IMR-90 (cell line): ENCODE measurements around the gene ZNF213. TPM values are rescaled to one million over a fixed set of nuclear protein-coding genes. Genes with fewer than 3 reads are reported as not detected.
A peak's percentile ranks its signal among the peaks of the same experiment; 100 is the strongest.

Experiments
- ATAC-seq: fragments of 200-7000 bp; cut with Tn5 transposase; 2 replicates; pipeline ENCODE4 v1.9.1; 2020; ENCODE audit warnings: low read depth, mild to moderate bottlenecking, moderate library complexity
- BruUV-seq: library from RNA; stranded (reverse); fragments of 400-500 nt; replicated peaks from 2 replicates; lab custom pipeline; 2021; lab: Mats Ljungman, UMichigan
- CTCF ChIA-PET: fragments of 300-600 bp; formaldehyde crosslinking; extraction: SDS; loops from one replicate; lab custom pipeline; 2021; ENCODE audit warnings: antibody characterized with exemption; lab: Yijun Ruan, JAX
- POLR2A ChIA-PET: fragments of 300-600 bp; sonication (Branson Sonifier 250); formaldehyde crosslinking; loops from one replicate; lab custom pipeline; 2022; ENCODE audit warnings: antibody characterized with exemption; ENCODE audit not compliant: unreplicated experiment; lab: Charles Lee
- DNase-seq: peaks from one replicate; pipeline ENCODE4 v3.0.0; 2013
- H2AFZ ChIP-seq: replicated peaks from 2 replicates; pipeline ENCODE3; 2013; ENCODE audit warnings: low read length, mild to moderate bottlenecking; ENCODE audit not compliant: poor library complexity
- H2AK5ac ChIP-seq: 2 replicates; pipeline ENCODE4 v1.6.1; 2013; ENCODE audit warnings: low read depth, low read length, inconsistent platforms
- H2AK9ac ChIP-seq: replicated peaks from 2 replicates; pipeline ENCODE3; 2013; ENCODE audit warnings: mild to moderate bottlenecking, low read depth, low read length, moderate library complexity; ENCODE audit not compliant: poor library complexity
- H2BK120ac ChIP-seq: 2 replicates; pipeline ENCODE4 v1.6.1; 2013; ENCODE audit warnings: low read depth, low read length, inconsistent platforms
- H2BK15ac ChIP-seq: 3 replicates; pipeline ENCODE4 v1.6.1; 2013; ENCODE audit warnings: low read depth, low read length, inconsistent platforms
- H2BK20ac ChIP-seq: 2 replicates; pipeline ENCODE4 v1.6.1; 2013; ENCODE audit warnings: low read depth, mild to moderate bottlenecking, inconsistent platforms, low read length, moderate library complexity
- H2BK5ac ChIP-seq: 2 replicates; pipeline ENCODE4 v1.6.1; 2013; ENCODE audit warnings: mild to moderate bottlenecking, low read depth, low read length, inconsistent platforms; ENCODE audit not compliant: poor library complexity, severe bottlenecking
- H3K14ac ChIP-seq: replicated peaks from 2 replicates; pipeline ENCODE4 v1.6.1; 2013; ENCODE audit warnings: low read depth, low read length, inconsistent platforms
- H3K18ac ChIP-seq: 2 replicates; pipeline ENCODE4 v1.6.1; 2013; ENCODE audit warnings: low read depth, low read length, control low read depth
- H3K23ac ChIP-seq: 2 replicates; pipeline ENCODE4 v1.6.1; 2013; ENCODE audit warnings: low read depth, low read length, inconsistent platforms
- H3K27ac ChIP-seq: 2 replicates; pipeline ENCODE4 v1.5.1; 2013; ENCODE audit warnings: mild to moderate bottlenecking, control low read depth, low read length; ENCODE audit not compliant: insufficient read depth
- H3K27me3 ChIP-seq: 2 replicates; pipeline ENCODE4 v1.6.1; 2013; ENCODE audit warnings: low read length; ENCODE audit not compliant: control insufficient read depth, insufficient read depth
- H3K36me3 ChIP-seq: 2 replicates; pipeline ENCODE4 v1.6.1; 2013; ENCODE audit warnings: low read length, mixed read lengths; ENCODE audit not compliant: control insufficient read depth, insufficient read depth
- H3K4ac ChIP-seq: 2 replicates; pipeline ENCODE4 v1.6.1; 2013; ENCODE audit warnings: low read depth, low read length, inconsistent platforms
- H3K4me1 ChIP-seq: 2 replicates; pipeline ENCODE4 v1.6.1; 2013; ENCODE audit warnings: low read length, mixed read lengths; ENCODE audit not compliant: control insufficient read depth, insufficient read depth
- H3K4me2 ChIP-seq: 2 replicates; pipeline ENCODE4 v1.6.1; 2013; ENCODE audit warnings: low read depth, mild to moderate bottlenecking, control low read depth, low read length, moderate library complexity
- H3K4me3 ChIP-seq: 2 replicates; pipeline ENCODE4 v1.5.1; 2013; ENCODE audit warnings: low read depth, mild to moderate bottlenecking, control low read depth, low read length, moderate library complexity; ENCODE audit not compliant: insufficient read depth
- H3K56ac ChIP-seq: 2 replicates; pipeline ENCODE4 v1.6.1; 2013; ENCODE audit warnings: low read length, inconsistent platforms; ENCODE audit not compliant: insufficient read depth; ENCODE audit errors: extremely low read depth
- H3K79me1 ChIP-seq, 2 experiments: 2 replicates each; pipeline ENCODE4 v1.6.1; 2013; ENCODE audit warnings: low read length in 2 of 2, inconsistent platforms in 1 of 2, low read depth in 1 of 2
- H3K9ac ChIP-seq: 2 replicates; pipeline ENCODE4 v1.6.1; 2013; ENCODE audit warnings: low read depth, low read length, control low read depth
- H3K9me1 ChIP-seq: 2 replicates; pipeline ENCODE4 v1.6.1; 2013; ENCODE audit warnings: low read length, inconsistent platforms; ENCODE audit not compliant: insufficient read depth
- H3K9me3 ChIP-seq: 2 replicates; pipeline ENCODE4 v1.6.1; 2013; ENCODE audit warnings: low read length; ENCODE audit not compliant: control insufficient read depth, insufficient read depth
- H4K20me1 ChIP-seq: 2 replicates; pipeline ENCODE4 v1.6.1; 2013; ENCODE audit warnings: low read length, inconsistent platforms; ENCODE audit not compliant: insufficient read depth
- H4K5ac ChIP-seq: 2 replicates; pipeline ENCODE4 v1.6.1; 2013; ENCODE audit warnings: mild to moderate bottlenecking, low read depth, low read length, control low read depth
- H4K8ac ChIP-seq, 2 experiments: 2 replicates each; pipeline ENCODE4 v1.6.1; 2013; ENCODE audit warnings: low read depth in 2 of 2, low read length in 2 of 2, control low read depth in 1 of 2, inconsistent platforms in 1 of 2
- H4K91ac ChIP-seq: 2 replicates; pipeline ENCODE4 v1.6.1; 2013; ENCODE audit warnings: low read depth, low read length, inconsistent platforms; ENCODE audit not compliant: insufficient read depth
- CHD1 ChIP-seq: IDR thresholded peaks from 2 replicates; pipeline ENCODE4 v1.6.1; 2012; ENCODE audit warnings: low read depth, low read length, improper control_type of control experiment
- ELK1 ChIP-seq: fragments of 150-350 bp; IDR thresholded peaks from 2 replicates; pipeline ENCODE4 v1.6.1; 2016; ENCODE audit warnings: low read depth, mild to moderate bottlenecking, low read length, moderate library complexity, borderline replicate concordance
- MXI1 ChIP-seq: IDR thresholded peaks from 2 replicates; pipeline ENCODE4 v1.6.1; 2012; ENCODE audit warnings: low read depth, mild to moderate bottlenecking, low read length, moderate library complexity, borderline replicate concordance
- POLR2A ChIP-seq: IDR thresholded peaks from 2 replicates; pipeline ENCODE4 v1.6.1; 2012; ENCODE audit warnings: mild to moderate bottlenecking, low read depth, low read length
- RAD21 ChIP-seq: IDR thresholded peaks from 2 replicates; pipeline ENCODE4 v1.6.1; 2012; ENCODE audit warnings: low read length, improper control_type of control experiment
- RCOR1 ChIP-seq: IDR thresholded peaks from 2 replicates; pipeline ENCODE4 v1.6.1; 2012; ENCODE audit warnings: mild to moderate bottlenecking, low read length, improper control_type of control experiment; ENCODE audit not compliant: insufficient replicate concordance
- RFX5 ChIP-seq: IDR thresholded peaks from 2 replicates; pipeline ENCODE4 v1.8.0; 2012; ENCODE audit warnings: low read depth, mild to moderate bottlenecking, low read length, moderate library complexity
- SMC3 ChIP-seq: fragments of 150-350 bp; IDR thresholded peaks from 2 replicates; pipeline ENCODE4 v1.6.1; 2016; ENCODE audit warnings: low read depth, mild to moderate bottlenecking, antibody characterized with exemption, low read length, moderate library complexity
- USF2 ChIP-seq: fragments of 150-350 bp; IDR thresholded peaks from 2 replicates; pipeline ENCODE4 v1.6.1; 2017; ENCODE audit warnings: mild to moderate bottlenecking, antibody characterized with exemption, low read length, low read depth
- WGBS, 2 experiments: methylation state at CpG; one replicate each; pipeline versions ENCODE4 v1.1.5 to v1.1.7; 2013; ENCODE audit warnings: missing lambda C conversion rate in 2 of 2; ENCODE audit not compliant: insufficient read length in 1 of 2; ENCODE audit errors: extremely low coverage in 2 of 2; 5-methylcytosine and 5-hydroxymethylcytosine counted together
- dilution Hi-C: fragments of 300-500 bp; cut with HindIII; formaldehyde crosslinking; loops from one replicate; pipeline ENCODE4 v1.14.3; 2018; ENCODE audit warnings: low sequenced_read_pairs; ENCODE audit not compliant: unreplicated experiment
- in situ Hi-C: fragments of 300-500 bp; cut with MboI; formaldehyde crosslinking; loops from 3 replicates; pipeline ENCODE4 v1.14.3; 2019; ENCODE audit warnings: low sequenced_read_pairs, inconsistent platforms, mixed read lengths
- intact Hi-C: fragments of 100-400 bp; cut with micrococcal nuclease; formaldehyde crosslinking; loops from 2 replicates; pipeline ENCODE4 v1.10.0; 2022
- polyA plus RNA-seq, 3 experiments: library from polyadenylated mRNA; depleted of rRNA; stranded (reverse); fragments of >200 nt; gene quantifications; 2 replicates each; pipeline ENCODE4 v1.2.3, GENCODE V29; 2012; ENCODE audit warnings: low replicate concordance in 1 of 3
- total RNA-seq: library from RNA; depleted of rRNA; stranded (reverse); fragments of >200 nt; gene quantifications from 2 replicates; pipeline ENCODE4 v1.2.3, GENCODE V29; 2012

ZNF213 gene
- total and polyA plus RNA-seq, 2 of the 4 experiments (the other 2 are of a cell fraction) = 0.72 to 4.0 TPM

GRCh38 chr16:3086596-3087242, 48.1 kb upstream of the ZNF213 start:
- BruUV-seq = no TSS peak
- intact Hi-C loops = no loop called here
- no peaks in the 10 kb centered on the region for H3K9me1 ChIP-seq
- H3K36me3 ChIP-seq = no peaks in the 10 kb centered on the region
- no peak overlapping the region for H4K91ac ChIP-seq
- CTCF ChIA-PET = no interaction called here
- dilution Hi-C loops = no loop called here
- no peak overlapping the region for H3K9ac ChIP-seq
- no peak overlapping the region for H3K18ac ChIP-seq
- no peaks in the 10 kb centered on the region for H3K4me1 ChIP-seq
- H3K4me2 ChIP-seq = no peak overlapping the region
- H3K9me3 ChIP-seq = no peaks in the 10 kb centered on the region
- no CpG with 5 or more reads among the region's 14 CpGs for WGBS, 2 experiments
- H4K20me1 ChIP-seq = no peaks in the 10 kb centered on the region
- H3K14ac ChIP-seq = no peak overlapping the region
- POLR2A ChIA-PET = no interaction called here
- H2AK5ac ChIP-seq = no peak overlapping the region
- peaks cover 17% of the 10 kb centered on the region for H3K27me3 ChIP-seq
- H4K8ac ChIP-seq = no peak overlapping the region
- no peak overlapping the region for H3K4me3 ChIP-seq
- H2AK9ac ChIP-seq = peak overlapping the region; percentile 28
- no peak overlapping the region for H2BK20ac ChIP-seq
- ATAC-seq = no peak
- peak overlapping the region; percentile 39 for H2AFZ ChIP-seq
- no peak overlapping the region for H2BK15ac ChIP-seq
- in situ Hi-C loops = no loop called here
- DNase-seq = no peak
- no peak overlapping the region for H4K5ac ChIP-seq
- no peaks in the 10 kb centered on the region for H3K79me1 ChIP-seq
- no peak overlapping the region for H2BK120ac ChIP-seq
- H3K27ac ChIP-seq = no peak overlapping the region
- no peak overlapping the region for H3K56ac ChIP-seq
- H3K4ac ChIP-seq = no peak overlapping the region
- no peak for TF ChIP-seq MXI1
- TF ChIP-seq POLR2A = no peak
- TF ChIP-seq CHD1 = no peak
- no peak for TF ChIP-seq RCOR1
- no peak for TF ChIP-seq RAD21
- no peak for TF ChIP-seq SMC3
- TF ChIP-seq ELK1 = no peak
- TF ChIP-seq RFX5 = no peak
- TF ChIP-seq USF2 = no peak
- no peak overlapping the region for H2BK5ac ChIP-seq
- no peak overlapping the region for H3K23ac ChIP-seq
